ENCODE measurements around the gene CALML4.
A peak's percentile ranks its signal among the peaks of the same experiment; 100 is the strongest.

CALML4 gene

DNA sequence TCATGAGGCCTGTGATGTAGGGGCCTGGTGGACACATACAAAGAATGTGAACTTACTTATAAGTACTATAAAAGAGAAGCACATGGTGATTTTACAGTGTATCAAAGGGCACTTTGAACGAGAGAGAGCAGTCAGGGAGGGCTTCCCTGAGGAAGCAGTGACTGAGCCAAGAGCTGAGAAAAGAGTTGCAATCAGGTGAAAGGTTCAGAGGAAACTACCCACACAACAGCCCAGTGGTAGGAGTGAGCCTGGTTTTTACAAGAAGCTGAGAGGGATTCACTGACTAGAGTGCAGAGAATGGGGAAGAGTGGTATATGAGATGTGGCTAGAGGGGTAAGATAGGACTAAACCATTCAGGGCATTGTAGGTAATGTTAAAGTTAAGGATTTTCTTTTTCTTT is 57.1 kb downstream of the CALML4 start:
- no peak overlapping the region for H3K9ac ChIP-seq (ENCODE audit: insufficient read length)
- TF ChIP-seq EZH2 (IDR thresholded peaks at IDR 0.05) (no peak), FOXP2 (optimal IDR thresholded peaks at IDR 0.05; ENCODE audit: control extremely low read depth, extremely low read length, insufficient read depth) (no peak), POLR2AphosphoS5 (IDR thresholded peaks at IDR 0.05; ENCODE audit: borderline replicate concordance, low read depth, low read length) (no peak)
- DNase-seq (ENCODE audit: low read depth, low spot score) = no peak
- peaks cover 16% of the 10 kb centered on the region for H3K36me3 ChIP-seq (ENCODE audit: insufficient read depth, low read length)
- H3K4me3 ChIP-seq = no peak overlapping the region
- no peak overlapping the region for H3K27ac ChIP-seq
- no peaks in the 10 kb centered on the region for H3K9me3 ChIP-seq (ENCODE audit: low read depth, low read length)

DNA sequence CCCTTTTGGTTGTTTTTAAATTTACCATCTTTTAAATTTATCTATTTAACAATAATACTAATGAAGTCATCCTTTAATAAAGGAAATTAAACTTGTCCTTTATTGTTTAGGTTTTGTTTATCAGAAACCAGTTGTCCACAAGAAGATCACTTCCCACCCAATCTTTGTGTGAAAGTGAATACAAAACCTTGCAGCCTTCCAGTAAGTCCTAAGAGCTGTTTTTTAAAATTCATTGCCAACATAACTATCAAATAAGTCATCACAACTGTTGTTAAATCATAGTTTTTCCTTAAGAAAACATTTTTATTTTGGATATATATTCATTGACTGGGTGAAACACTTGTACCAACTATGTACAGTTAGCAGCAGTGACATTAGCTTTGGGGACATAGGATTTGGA is 59.4 kb downstream of the CALML4 start:
- Histone ChIP-seq H3K9me3 (ENCODE audit: low read depth, low read length) (no peaks in the 10 kb centered on the region), H3K27ac (peak overlapping the region; percentile 15; the same call in 1 of the 2 replicates), H3K4me3 (no peak overlapping the region), H3K9ac (ENCODE audit: insufficient read length) (no peak overlapping the region), H3K36me3 (ENCODE audit: insufficient read depth, low read length) (peaks cover 16% of the 10 kb centered on the region)
- TF ChIP-seq EZH2 (IDR thresholded peaks at IDR 0.05) (no peak), FOXP2 (optimal IDR thresholded peaks at IDR 0.05; ENCODE audit: control extremely low read depth, extremely low read length, insufficient read depth) (no peak), POLR2AphosphoS5 (IDR thresholded peaks at IDR 0.05; ENCODE audit: borderline replicate concordance, low read depth, low read length) (no peak)
- DNase-seq (ENCODE audit: low read depth, low spot score) = no peak

DNA sequence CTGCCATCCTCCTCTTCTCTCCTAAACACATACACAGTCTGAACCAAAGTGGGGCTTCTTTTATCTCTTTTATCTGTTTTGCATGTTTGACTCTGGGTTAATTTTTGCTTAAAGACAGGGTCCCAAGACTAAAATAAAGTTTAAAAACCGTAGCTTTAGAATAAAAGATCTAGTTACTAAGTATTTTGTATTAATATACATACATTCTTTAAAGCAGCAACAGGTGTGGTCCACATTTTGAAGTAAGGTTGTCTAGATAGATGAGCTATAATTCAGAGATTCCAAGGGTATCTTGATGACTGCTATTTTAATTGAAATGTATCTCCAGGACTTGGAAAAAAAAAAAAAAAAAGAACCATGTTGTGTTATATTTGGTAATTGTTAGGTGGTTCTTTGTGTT is 61.3 kb downstream of the CALML4 start:
- peaks cover 22% of the 10 kb centered on the region for H3K36me3 ChIP-seq (ENCODE audit: insufficient read depth, low read length)

GRCh38 chr15:68143129-68143528 is 62.0 kb downstream of the CALML4 start:
- Histone ChIP-seq H3K9me3 (ENCODE audit: low read depth, low read length) (no peaks in the 10 kb centered on the region), H3K9ac (ENCODE audit: insufficient read length) (no peak overlapping the region), H3K36me3 (ENCODE audit: insufficient read depth, low read length) (peaks cover 24% of the 10 kb centered on the region), H3K27ac (no peak overlapping the region), H3K4me3 (no peak overlapping the region)
- DNase-seq (ENCODE audit: low read depth, low spot score) = no peak
- TF ChIP-seq EZH2 (IDR thresholded peaks at IDR 0.05) = no peak
- TF ChIP-seq FOXP2 (optimal IDR thresholded peaks at IDR 0.05; ENCODE audit: control extremely low read depth, extremely low read length, insufficient read depth) = no peak
- no peak for TF ChIP-seq POLR2AphosphoS5 (IDR thresholded peaks at IDR 0.05; ENCODE audit: borderline replicate concordance, low read depth, low read length)

More for the DNA sequence above, 61.3 kb downstream of the CALML4 start:
- H3K9me3 ChIP-seq (ENCODE audit: low read depth, low read length) = no peaks in the 10 kb centered on the region
- H3K9ac ChIP-seq (ENCODE audit: insufficient read length) = no peak overlapping the region
- no peak overlapping the region for H3K4me3 ChIP-seq
- no peak overlapping the region for H3K27ac ChIP-seq
- no peak for TF ChIP-seq EZH2 (IDR thresholded peaks at IDR 0.05)
- TF ChIP-seq FOXP2 (optimal IDR thresholded peaks at IDR 0.05; ENCODE audit: control extremely low read depth, extremely low read length, insufficient read depth) = no peak
- no peak for TF ChIP-seq POLR2AphosphoS5 (IDR thresholded peaks at IDR 0.05; ENCODE audit: borderline replicate concordance, low read depth, low read length)
- DNase-seq (ENCODE audit: low read depth, low spot score) = no peak

Measured in SK-N-MC (cell line).